Sigmoid colon (tissue), 4 donors: ENCODE data around the gene EIF5AL1.
"Not testable (repeated sequence)": the region's sequence is repeated elsewhere in the genome, so short reads cannot be mapped to it uniquely, and the experiment has no call there.

Source experiments
- POLR2A ChIP-seq, 2 donors: fragments of 450-650 bp; IDR thresholded peaks; one replicate each; pipeline ENCODE4 v1.6.1; 2016; ENCODE audit warnings: antibody characterized with exemption in 2 of 2, mild to moderate bottlenecking in 2 of 2, moderate library complexity in 2 of 2
- POLR2AphosphoS5 ChIP-seq, 4 donors: sonication (generic); formaldehyde crosslinking; IDR thresholded peaks; one replicate each; pipeline ENCODE4 v1.6.1; 2017; ENCODE audit warnings: antibody characterized with exemption in 4 of 4
- TF ChIP-seq, protein P1 (sequence below), 4 experiments: fragments of 450-650 bp in 3 of 4; fragments of 200-600 bp in 1 of 4; IDR thresholded peaks; one replicate each; pipeline ENCODE4 v1.5.1; 2016 to 2019; ENCODE audit warnings: antibody characterized with exemption in 4 of 4, mild to moderate bottlenecking in 3 of 4, moderate library complexity in 2 of 4

GRCh38 chr10:79503787-79504186, 8.5 kb upstream of the EIF5AL1 start:
- TF ChIP-seq, protein P1, sequence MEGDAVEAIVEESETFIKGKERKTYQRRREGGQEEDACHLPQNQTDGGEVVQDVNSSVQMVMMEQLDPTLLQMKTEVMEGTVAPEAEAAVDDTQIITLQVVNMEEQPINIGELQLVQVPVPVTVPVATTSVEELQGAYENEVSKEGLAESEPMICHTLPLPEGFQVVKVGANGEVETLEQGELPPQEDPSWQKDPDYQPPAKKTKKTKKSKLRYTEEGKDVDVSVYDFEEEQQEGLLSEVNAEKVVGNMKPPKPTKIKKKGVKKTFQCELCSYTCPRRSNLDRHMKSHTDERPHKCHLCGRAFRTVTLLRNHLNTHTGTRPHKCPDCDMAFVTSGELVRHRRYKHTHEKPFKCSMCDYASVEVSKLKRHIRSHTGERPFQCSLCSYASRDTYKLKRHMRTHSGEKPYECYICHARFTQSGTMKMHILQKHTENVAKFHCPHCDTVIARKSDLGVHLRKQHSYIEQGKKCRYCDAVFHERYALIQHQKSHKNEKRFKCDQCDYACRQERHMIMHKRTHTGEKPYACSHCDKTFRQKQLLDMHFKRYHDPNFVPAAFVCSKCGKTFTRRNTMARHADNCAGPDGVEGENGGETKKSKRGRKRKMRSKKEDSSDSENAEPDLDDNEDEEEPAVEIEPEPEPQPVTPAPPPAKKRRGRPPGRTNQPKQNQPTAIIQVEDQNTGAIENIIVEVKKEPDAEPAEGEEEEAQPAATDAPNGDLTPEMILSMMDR (IDR thresholded peaks at IDR 0.05) = not testable (repeated sequence)
- not testable (repeated sequence) for TF ChIP-seq POLR2A, POLR2AphosphoS5 (IDR thresholded peaks at IDR 0.05)
